IPS DF 4.7 (cell line): ENCODE data around the gene NREP.

Source experiments
- DNase-seq: peaks from one replicate; pipeline ENCODE4 v3.0.0-alpha.2; 2013; ENCODE audit warnings: low spot score; ENCODE audit errors: extremely low read depth

Gene NREP

GRCh38 chr5:111765613-111766571 is 8.9 kb upstream of the NREP start:
- no peak for DNase-seq

GRCh38 chr5:111764019-111764418 is 7.0 kb upstream of the NREP start:
- DNase-seq, result no peak

- DNase-seq, result no peak
Observed at GRCh38 chr5:111762895-111763294, 5.9 kb upstream of the NREP start.

- no peak for DNase-seq
Observed at GRCh38 chr5:111758284-111758628, 1.3 kb upstream of the NREP start.

GRCh38 chr5:111757355-111758283 is 625 bp upstream of the NREP start:
- DNase-seq, result no peak

- no peak for DNase-seq
Observed at GRCh38 chr5:111755942-111756381, 1.0 kb downstream of the NREP start.

GRCh38 chr5:111755345-111755941 is 1.6 kb downstream of the NREP start:
- no peak for DNase-seq

- no peak for DNase-seq
Observed at GRCh38 chr5:111753884-111754589, 3.0 kb downstream of the NREP start.

GRCh38 chr5:111752426-111752965 is 4.5 kb downstream of the NREP start:
- no peak for DNase-seq

- DNase-seq, result no peak
Observed at GRCh38 chr5:111749303-111750026, 7.5 kb downstream of the NREP start.

- no peak for DNase-seq
Observed at GRCh38 chr5:111748304-111748763, 8.7 kb downstream of the NREP start.

- DNase-seq, result no peak
Observed at GRCh38 chr5:111747337-111747736, 9.7 kb downstream of the NREP start.

GRCh38 chr5:111746791-111747190 is 10.2 kb downstream of the NREP start:
- no peak for DNase-seq

- no peak for DNase-seq
Observed at GRCh38 chr5:111745075-111745739, 11.8 kb downstream of the NREP start.

GRCh38 chr5:111744455-111744854 is 12.5 kb downstream of the NREP start:
- DNase-seq, result no peak

- DNase-seq, result no peak
Observed at GRCh38 chr5:111743988-111744387, 13.0 kb downstream of the NREP start.

- no peak for DNase-seq
Observed at GRCh38 chr5:111743512-111743911, 13.5 kb downstream of the NREP start.

- DNase-seq, result no peak
Observed at GRCh38 chr5:111742177-111742994, 14.6 kb downstream of the NREP start.

GRCh38 chr5:111741278-111741677 is 15.7 kb downstream of the NREP start:
- no peak for DNase-seq
